ENCODE results near the gene VAC14.

The VAC14 gene

GRCh38 chr16:70721202-70721963, 79.6 kb downstream of the VAC14 start:
- DNase-seq: no peak

GRCh38 chr16:70720425-70721201, 80.3 kb downstream of the VAC14 start:
- peak; percentile 14 to 41 for DNase-seq

GRCh38 chr16:70717065-70717464, 83.9 kb downstream of the VAC14 start:
- no peak for DNase-seq

DNA sequence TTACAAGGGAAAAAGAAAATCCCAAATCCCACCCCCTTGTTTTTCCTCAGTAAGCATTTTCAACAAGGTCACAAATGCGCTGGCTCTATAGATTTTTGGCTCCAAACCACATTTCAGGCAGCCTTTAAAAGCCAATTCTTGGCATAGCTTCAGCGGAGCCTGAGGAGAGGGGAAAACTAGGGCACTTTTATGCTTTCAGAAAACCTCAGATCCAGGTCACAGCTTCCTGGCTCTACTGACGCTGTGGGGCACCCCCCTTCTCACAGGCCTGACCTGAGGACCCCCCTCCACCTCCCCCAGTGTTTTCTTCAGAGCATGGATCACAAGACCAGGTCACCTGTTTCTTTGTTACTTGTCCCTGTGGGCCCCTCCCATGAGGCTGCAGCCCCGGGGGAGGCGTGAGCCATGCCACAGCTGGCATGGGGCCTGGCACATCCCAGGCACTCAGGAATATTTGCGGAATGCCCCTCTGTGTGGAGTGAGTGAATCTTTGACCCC, 85.0 kb downstream of the VAC14 start:
- no peak for DNase-seq

DNA sequence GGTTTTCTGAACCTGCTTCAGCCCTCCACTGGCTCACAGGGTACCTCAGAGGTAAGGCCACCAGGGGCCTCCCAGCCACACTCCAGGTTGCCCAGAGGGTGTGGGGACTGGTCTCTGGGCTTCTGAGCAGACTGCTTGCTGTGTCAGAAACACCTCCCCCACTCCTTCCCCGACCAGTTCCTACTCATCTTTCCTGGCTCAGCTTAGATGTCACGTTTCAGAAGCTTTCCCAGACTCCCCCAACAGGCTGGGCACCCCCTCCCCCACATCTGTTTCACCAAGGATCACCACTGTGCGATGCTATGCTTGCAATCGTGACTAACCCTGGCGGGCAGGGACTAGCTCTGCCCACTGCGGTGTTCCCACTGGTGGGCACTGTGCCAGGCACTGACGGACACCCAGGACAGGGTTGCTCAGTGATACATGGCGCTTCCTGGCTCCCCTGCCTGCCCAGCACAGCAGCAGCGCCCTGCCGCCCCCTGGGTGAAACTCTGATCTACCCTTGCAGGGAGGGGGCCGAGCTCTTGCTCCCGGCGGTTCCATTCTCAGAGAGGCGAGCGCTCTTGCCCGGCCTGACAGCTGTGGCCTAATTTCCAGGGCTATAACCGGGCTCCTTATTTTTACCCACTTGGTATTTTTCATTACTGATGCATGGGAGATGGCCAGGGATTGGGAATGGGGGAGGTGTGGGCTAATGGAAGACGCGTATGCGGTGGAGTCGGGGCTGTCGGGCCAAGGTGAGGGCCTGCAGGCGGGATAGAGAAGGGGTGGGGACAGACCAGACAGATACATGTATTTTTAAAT, 85.7 kb downstream of the VAC14 start:
- no peak for DNase-seq

DNA sequence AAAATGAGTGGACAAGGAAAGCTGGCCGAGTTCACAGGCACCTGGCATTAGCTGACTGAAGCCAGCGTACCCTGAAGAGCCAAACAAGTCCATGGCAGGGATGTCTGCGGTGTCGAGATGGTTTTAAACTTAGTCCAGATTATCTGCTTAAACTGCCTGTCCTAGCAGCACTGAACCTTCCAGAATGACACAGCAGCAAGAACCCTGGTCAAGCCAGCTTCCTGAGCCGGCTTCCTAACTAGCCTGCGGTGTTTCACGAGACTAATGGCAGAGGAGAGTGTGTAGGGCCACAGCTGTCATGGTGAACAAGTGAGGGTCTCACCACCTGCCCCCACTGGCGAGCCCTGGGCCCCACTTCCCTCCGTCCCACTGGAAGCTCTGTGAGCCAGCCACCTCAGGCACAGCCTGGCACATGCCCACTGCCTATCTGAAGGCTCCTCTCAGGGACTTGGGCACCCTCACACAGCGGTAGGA, 86.3 kb downstream of the VAC14 start:
- DNase-seq: no peak

DNA sequence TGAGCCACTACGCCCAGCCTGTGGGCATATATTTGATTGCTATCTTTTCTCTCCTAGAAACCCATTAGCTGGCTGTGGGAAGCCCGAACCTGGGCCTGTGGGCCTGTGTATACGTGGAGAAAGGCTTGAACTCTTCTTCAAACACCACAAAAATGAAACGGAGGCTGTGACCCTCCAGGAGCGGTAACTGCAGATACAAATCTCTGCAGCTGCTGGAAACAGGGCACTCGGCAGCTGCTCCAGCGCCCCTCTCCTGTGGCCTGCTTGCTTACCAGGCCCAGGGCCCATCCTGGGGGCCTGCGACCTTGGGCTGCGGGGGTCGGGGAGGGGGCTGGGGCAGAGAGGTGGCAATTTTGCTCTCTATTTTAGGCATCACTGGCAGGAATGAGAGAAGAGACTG, 87.1 kb downstream of the VAC14 start:
- DNase-seq: no peak

- DNase-seq: no peak
These were observed 87.6 kb downstream of the VAC14 start for GRCh38 chr16:70713342-70713741.

- no peak for DNase-seq
These were observed 88.0 kb downstream of the VAC14 start for GRCh38 chr16:70712942-70713341.

- DNase-seq: no peak
These were observed 88.6 kb downstream of the VAC14 start for GRCh38 chr16:70712359-70712758.

DNA sequence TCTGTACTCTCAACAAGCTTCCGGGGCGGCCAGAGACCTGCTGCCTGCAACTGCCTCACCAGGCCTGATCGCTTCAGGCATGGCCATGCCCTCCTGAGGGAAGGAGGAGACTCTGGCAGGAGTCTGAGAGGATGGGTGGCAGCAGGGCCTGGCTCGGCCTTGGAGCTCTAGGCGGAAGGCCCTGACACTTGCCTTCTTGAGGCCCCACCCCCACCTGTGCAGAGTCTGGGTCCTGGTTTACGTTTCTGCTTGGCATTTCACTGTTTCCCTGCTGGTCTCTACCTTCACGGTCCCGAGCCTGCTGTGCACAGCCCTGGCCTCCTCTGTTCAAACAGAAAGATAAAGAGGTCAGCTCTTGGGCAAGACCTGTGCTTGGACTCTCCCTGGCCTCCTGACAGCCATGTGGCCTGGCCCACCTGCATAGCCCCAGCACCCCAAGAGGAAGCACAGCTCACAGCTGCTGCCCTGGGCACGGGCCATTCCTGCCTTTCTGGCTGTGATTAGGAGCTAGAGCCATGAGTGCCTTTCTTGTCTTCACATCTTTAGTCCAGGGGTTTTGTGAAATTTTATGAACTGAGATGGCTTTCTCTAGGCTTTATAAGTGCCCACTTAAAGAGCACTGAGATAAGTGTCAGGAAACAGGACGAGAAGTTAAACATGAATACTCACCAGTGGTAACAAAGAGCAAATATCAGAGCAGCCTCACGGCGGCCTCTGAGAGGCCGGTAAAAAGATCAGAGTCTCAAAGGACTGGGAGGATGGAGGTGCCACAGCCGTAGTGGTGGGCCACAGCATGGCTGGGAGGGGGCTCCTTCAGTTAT, 89.5 kb downstream of the VAC14 start:
- DNase-seq: no peak

GRCh38 chr16:70710422-70711210, 90.3 kb downstream of the VAC14 start:
- no peak for DNase-seq

GRCh38 chr16:70709942-70710341, 91.0 kb downstream of the VAC14 start:
- DNase-seq: no peak

DNA sequence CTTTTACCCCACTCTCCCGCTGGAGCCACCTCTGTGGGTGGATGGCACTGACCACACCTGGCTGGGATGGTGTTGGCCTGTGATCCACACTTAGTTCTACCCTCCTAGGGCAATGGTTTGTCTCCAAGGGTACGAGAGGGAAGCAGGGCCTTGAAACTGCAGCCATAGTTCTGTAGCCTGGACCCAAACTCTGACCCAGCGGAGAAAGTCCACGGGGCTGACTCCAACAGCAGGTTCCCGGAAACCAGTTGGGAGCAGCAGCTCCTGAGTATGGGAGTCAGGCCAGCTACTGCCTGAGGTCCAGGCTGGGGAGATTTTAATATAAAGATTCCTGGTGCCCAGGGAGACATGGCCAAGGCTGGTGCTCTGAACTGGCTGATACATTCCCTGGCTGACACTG, 91.5 kb downstream of the VAC14 start:
- DNase-seq: no peak

DNA sequence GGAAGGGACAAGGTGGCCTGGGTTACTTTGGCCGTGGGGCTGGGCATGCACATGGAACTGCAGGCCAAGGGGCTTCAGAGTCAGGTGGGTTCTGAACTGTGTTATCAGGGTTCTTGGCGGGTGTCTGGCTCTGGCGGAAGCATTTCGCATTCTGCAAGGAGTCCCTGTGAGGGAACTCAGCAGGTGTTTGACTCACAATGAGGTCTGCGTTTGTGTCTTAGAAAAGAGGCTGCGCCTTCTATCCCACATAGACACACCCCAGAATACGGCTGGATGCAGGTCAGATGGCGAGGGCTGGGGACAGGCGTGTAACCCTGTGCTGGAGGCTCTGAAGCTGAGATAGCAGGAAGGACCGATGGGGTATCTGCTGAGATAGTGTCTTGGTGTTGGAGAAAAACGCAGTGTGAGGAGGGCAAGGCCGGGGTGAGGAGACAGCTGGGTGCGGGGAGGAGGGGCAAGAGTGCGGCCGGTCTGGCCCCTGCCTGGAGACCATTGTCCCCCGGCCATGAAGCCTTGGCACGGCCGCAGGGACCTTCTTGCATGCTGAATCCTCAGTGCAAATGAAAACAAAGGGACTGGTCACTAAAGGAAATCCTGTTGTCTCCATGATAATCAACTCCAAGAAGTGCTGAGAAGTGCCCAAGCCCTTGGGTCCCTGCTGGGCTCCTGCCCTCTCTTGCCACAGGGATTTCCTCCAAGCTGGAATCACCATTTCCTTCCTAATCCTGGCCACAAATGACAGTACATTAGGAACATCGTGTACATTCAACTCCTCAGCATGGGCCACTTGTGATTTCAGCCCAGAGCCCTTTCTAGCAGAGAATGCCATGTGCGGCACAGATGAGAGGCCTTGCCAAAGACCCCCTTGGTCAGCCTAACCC, 92.4 kb downstream of the VAC14 start:
- DNase-seq: no peak

- no peak for DNase-seq
These were observed 94.0 kb downstream of the VAC14 start for GRCh38 chr16:70706948-70707465.

GRCh38 chr16:70705056-70705455, 95.9 kb downstream of the VAC14 start:
- no peak for DNase-seq

DNA sequence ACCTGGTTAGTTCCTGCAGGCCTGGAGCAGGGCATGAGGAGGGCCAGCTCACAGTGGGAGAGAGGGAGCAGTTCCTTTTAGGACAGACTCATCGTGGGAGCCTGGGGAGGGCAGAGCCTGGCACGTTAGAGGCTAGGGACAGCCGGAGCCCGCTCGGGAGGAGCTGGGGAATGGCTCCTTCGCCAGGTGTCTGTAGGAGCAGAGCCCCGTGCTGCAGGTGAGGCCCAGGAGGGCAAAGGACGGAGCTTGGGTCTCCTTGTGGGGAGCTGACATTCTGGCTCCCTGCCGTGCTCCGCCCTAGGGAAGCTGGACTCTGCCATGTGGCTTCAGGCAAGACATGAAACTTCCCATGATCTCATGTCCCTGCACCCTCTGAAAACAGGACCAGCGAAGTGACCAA, 96.4 kb downstream of the VAC14 start:
- no peak for DNase-seq

DNA sequence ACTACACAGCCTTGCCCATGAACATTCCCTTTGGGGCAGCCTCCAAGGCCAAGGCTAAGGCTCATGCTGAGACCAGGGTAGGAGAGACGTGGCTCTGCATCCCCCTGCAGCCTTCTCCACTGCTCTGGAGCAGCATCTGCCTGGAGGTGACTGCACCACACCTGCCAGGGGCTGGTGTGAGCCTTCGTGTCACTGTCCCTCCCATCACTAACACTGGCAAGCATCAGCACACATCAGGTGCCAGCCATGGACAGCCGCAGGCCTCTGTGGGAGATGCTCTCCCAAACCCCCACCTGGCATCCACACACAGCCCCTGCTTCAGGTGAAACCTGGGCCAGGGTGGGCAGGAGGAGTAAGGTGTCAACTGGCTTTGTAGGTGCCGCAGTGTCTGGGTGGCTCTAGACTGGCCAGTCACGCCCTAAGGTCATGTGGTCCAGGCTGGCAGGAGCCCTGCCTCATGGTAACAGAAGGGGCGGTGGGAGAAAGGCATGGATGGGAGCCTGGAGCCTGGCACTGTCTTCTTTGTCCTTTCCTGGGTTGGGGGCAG, 97.0 kb downstream of the VAC14 start:
- DNase-seq: no peak

Measured in inflammatory macrophage treated with lipopolysaccharide for 1 hour (primary cell).